ENCODE data around the gene DNAJC28. TPM values are rescaled to one million over a fixed set of nuclear protein-coding genes. Genes with fewer than 3 reads are reported as not detected.

DNAJC28 gene
- total and polyA plus RNA-seq, 9 of the 15 experiments (the other 6 are each of a cell fraction or from before 2014, with no cell fraction given) = 0.68 to 2.5 (median 1.1) TPM

DNA sequence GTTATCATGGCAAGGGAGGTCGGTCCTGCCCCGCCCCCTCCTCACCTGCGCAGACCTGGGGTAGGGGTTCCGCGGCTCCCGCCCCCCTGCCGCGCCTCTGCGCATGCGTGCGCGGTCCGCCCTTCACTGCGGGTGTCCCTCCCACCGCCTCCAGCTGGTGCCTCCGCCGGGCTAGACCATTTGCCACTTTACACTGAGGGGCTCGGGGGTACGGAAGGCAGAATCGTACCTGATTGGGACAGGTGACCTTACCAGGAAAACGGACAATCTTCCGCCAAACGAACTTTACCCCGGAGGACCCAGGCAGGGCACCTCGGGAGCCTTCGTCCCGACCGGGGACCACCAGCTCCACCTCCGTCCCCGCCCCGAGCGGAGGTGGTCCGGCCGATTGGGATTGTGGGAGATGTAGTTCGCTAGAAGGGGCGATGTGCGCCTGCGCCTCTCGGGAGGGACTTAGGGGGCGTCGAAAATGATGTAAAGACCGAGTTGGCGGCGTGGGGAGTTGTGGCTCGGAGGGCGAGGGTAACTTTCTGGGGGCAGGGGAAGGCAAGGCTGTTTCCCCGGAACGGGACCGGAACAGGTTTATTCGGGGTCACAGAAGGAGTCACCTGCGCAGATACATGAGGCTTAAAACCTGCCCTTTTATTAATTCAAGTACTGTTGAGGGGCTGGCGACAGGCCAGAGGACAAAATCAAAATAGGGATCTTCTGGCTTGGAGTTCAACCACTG is at the start of gene DNAJC28 (continued):
- TF ChIP-seq TRIM28 (IDR thresholded peaks at IDR 0.05) (peak; percentile 49; the same call in 1 of the 2 replicates), MCM3 (IDR thresholded peaks at IDR 0.05) (no peak), CBX1 (IDR thresholded peaks at IDR 0.05; ENCODE audit: low read depth) (no peak), ZNF324 (CRISPR knock-in tag; IDR thresholded peaks at IDR 0.05) (no peak), SMC3 (conservative IDR thresholded peaks at IDR 0.05; ENCODE audit: insufficient read depth, low read depth, low read length) (no peak), U2AF1 (optimal IDR thresholded peaks at IDR 0.05; ENCODE audit: low read depth, low read length) (no peak), MTA2 (IDR thresholded peaks at IDR 0.05; ENCODE audit: low read depth) (no peak), MCM5 (IDR thresholded peaks at IDR 0.05; ENCODE audit: low read depth) (no peak), ZNF785 (CRISPR knock-in tag; IDR thresholded peaks at IDR 0.05) (no peak), FOXA1 (IDR thresholded peaks at IDR 0.05; ENCODE audit: borderline replicate concordance) (no peak), ZNF124 (CRISPR knock-in tag; IDR thresholded peaks at IDR 0.05) (no peak), KAT2B (IDR thresholded peaks at IDR 0.05; ENCODE audit: low read depth, low read length) (no peak), ATF7 (IDR thresholded peaks at IDR 0.05) (peak; percentile 100), TGIF2 (CRISPR knock-in tag; IDR thresholded peaks at IDR 0.05) (no peak), POLR3A (IDR thresholded peaks at IDR 0.05; ENCODE audit: borderline replicate concordance, extremely low read depth, insufficient read depth, insufficient read length) (no peak), CREB1 (IDR thresholded peaks at IDR 0.05) (peak; percentile 60), CREB1 (CRISPR knock-in tag; IDR thresholded peaks at IDR 0.05) (peak; percentile 59), E2F3 (CRISPR knock-in tag; IDR thresholded peaks at IDR 0.05) (peak; percentile 75), NCOA6 (IDR thresholded peaks at IDR 0.05) (no peak)
- TF ChIP-seq, protein P1, sequence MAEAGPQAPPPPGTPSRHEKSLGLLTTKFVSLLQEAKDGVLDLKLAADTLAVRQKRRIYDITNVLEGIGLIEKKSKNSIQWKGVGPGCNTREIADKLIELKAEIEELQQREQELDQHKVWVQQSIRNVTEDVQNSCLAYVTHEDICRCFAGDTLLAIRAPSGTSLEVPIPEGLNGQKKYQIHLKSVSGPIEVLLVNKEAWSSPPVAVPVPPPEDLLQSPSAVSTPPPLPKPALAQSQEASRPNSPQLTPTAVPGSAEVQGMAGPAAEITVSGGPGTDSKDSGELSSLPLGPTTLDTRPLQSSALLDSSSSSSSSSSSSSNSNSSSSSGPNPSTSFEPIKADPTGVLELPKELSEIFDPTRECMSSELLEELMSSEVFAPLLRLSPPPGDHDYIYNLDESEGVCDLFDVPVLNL (CRISPR knock-in tag; IDR thresholded peaks at IDR 0.05; ENCODE audit: low read depth) = peak; percentile 79; the same call in 1 of the 2 replicates
- TF ChIP-seq, protein P2, sequence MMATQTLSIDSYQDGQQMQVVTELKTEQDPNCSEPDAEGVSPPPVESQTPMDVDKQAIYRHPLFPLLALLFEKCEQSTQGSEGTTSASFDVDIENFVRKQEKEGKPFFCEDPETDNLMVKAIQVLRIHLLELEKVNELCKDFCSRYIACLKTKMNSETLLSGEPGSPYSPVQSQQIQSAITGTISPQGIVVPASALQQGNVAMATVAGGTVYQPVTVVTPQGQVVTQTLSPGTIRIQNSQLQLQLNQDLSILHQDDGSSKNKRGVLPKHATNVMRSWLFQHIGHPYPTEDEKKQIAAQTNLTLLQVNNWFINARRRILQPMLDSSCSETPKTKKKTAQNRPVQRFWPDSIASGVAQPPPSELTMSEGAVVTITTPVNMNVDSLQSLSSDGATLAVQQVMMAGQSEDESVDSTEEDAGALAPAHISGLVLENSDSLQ (IDR thresholded peaks at IDR 0.05) = peak; percentile 24; the same call in 1 of the 2 replicates
- TF ChIP-seq, protein P3, sequence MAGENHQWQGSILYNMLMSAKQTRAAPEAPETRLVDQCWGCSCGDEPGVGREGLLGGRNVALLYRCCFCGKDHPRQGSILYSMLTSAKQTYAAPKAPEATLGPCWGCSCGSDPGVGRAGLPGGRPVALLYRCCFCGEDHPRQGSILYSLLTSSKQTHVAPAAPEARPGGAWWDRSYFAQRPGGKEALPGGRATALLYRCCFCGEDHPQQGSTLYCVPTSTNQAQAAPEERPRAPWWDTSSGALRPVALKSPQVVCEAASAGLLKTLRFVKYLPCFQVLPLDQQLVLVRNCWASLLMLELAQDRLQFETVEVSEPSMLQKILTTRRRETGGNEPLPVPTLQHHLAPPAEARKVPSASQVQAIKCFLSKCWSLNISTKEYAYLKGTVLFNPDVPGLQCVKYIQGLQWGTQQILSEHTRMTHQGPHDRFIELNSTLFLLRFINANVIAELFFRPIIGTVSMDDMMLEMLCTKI (IDR thresholded peaks at IDR 0.05; ENCODE audit: partially characterized antibody) = no peak
- TF ChIP-seq, protein P4, sequence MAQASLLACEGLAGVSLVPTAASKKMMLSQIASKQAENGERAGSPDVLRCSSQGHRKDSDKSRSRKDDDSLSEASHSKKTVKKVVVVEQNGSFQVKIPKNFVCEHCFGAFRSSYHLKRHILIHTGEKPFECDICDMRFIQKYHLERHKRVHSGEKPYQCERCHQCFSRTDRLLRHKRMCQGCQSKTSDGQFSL (CRISPR knock-in tag; IDR thresholded peaks at IDR 0.05) = no peak; the same call in 1 of the 2 replicates
- TF ChIP-seq, protein P4 (tag; IDR thresholded peaks at IDR 0.05) = no peak
- TF ChIP-seq, protein P5, sequence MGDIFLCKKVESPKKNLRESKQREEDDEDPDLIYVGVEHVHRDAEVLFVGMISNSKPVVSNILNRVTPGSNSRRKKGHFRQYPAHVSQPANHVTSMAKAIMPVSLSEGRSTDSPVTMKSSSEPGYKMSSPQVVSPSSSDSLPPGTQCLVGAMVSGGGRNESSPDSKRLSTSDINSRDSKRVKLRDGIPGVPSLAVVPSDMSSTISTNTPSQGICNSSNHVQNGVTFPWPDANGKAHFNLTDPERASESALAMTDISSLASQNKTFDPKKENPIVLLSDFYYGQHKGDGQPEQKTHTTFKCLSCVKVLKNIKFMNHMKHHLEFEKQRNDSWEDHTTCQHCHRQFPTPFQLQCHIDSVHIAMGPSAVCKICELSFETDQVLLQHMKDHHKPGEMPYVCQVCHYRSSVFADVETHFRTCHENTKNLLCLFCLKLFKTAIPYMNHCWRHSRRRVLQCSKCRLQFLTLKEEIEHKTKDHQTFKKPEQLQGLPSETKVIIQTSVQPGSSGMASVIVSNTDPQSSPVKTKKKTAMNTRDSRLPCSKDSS (IDR thresholded peaks at IDR 0.05; ENCODE audit: low read depth, partially characterized antibody) = no peak

Data from K562 (cell line).